A549 treated with Hydrocortisone at 1 μM for 4 hours (cell line): ENCODE results near the gene UBL3. TPM values are rescaled to one million over a fixed set of nuclear protein-coding genes. Genes with fewer than 3 reads are reported as not detected.

ENCODE experiments used
- total RNA-seq: library from RNA; stranded (reverse); fragments of 200-300 nt; extraction: Qiagen RNA extraction; gene quantifications from 5 replicates; pipeline ENCODE4 v1.2.3, GENCODE V29; 2022

UBL3 gene, protein sequence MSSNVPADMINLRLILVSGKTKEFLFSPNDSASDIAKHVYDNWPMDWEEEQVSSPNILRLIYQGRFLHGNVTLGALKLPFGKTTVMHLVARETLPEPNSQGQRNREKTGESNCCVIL
- 7.0 to 11.0 TPM (median 8.8 TPM) in 5 replicates for total RNA-seq

GRCh38 chr13:29850213-29850898 lies at the start of gene UBL3:
Gene UBL3, minus strand, starts transcription at chr13:29850617. Its CDS starts 1,079 bp downstream, at chr13:29849538.

